ENCODE measurements around the gene GNG3. TPM values are rescaled to one million over a fixed set of nuclear protein-coding genes. Genes with fewer than 3 reads are reported as not detected.
"Not testable (repeated sequence)": the region's sequence is repeated elsewhere in the genome, so short reads cannot be mapped to it uniquely, and the experiment has no call there.

Gene GNG3
- not detected for polyA plus RNA-seq (2012; ENCODE audit: insufficient read depth, insufficient read length)

DNA sequence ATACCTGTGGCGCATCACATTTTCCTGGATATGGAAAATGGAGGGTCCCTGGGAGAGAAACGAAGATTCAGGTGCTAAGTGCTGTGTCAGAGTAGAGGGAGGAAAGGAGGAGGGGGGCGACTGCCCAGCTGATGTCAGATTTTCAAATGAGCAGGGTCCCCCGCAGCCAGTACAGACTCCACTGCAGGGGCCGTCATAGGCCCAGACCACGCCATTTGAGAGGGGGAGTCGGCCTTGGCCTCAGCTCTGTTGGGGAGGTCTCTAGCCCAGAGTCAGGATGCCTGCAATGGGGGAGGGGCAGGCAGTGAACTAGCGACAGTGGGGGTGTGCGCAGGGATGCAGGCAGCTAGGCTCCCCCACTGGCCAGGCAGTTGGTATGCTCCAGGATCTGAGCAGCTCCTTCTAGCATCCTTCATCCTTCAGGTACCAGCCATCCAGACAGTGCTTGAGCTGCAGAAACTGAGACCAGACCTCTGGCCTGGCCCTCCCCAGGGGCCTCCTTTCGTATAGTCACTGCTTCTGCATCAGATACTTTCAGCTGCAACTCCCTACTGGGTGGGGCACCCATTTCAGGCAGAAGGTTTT is at the start of gene GNG3, which contains the start of gene BSCL2:
Gene GNG3, plus strand, starts transcription at position 400 of the 585 bp plus-strand sequence. CDS start 620 bp downstream, outside the sequence.
Gene BSCL2, minus strand, starts transcription at position 148 of the 585 bp plus-strand sequence. CDS start 229 bp downstream, outside the sequence.
- peak; percentile 33 for DNase-seq (ENCODE audit: low read depth, low spot score)
- H3K4me3 ChIP-seq (ENCODE audit: low read length) = peak within 1 kb of the TSS; percentile 79

DNA sequence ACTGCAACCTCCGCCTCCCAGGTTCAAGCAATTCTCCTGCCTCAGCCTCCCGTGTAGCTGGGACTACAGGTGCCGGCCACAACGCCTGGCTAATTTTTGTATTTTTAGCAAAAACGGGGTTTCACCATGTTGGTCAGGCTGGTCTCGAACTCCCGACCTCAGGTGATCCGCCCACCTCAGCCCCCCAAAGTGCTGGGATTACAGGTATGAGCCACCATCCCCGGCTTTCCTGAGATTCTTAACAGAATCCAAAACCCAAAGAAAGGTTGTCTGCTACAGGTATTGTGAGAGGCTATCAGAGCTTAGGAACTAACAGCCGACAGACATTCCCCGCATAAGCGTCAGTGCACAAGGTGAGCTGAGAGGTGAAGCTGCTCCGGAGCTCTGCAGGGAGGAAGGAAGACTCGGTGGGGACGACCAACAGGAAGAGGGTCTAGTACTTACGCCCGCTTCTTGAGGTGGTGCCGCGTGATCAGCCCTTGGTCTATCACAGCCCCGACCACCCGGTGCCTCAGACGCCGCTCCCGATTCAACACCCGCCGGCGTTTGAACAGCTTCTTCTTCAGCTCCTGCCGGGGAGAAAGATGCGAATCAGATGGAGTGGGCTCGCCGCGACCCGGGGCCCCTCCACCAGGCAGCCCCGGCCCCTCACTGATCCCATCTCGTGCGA is 42.9 kb upstream of the GNG3 start:
- DNase-seq (ENCODE audit: low read depth, low spot score) = peak; percentile 64
- peak overlapping the region; percentile 65 for H3K4me3 ChIP-seq (ENCODE audit: low read length)

DNA sequence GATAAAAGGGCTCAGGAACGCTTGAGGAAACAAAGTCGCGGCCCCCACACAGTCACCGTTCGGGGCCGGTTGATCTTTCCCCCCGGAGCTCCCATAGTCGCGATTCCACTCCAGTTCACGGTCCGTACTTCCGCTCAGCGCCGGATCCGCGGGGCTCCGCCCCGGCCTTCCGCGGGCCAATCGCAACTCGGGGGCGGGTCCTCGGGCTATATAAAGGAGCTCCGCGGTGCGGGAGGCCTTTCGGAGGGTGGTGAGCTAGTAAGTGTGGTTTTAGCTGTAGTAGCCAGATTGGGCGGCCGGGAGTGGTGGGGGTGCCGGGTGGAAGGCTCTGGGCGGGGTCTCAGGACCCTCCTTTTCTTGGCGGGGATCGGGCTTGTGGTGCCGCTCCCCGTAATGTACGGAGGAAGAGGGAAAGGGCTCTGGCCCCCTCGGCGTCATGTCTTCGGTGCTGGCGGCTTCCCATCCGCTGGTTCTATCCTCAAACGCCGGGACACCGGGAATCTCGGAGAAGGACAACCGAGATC is 42.3 kb upstream of the GNG3 start, which contains the start of the genes C11orf98 and CSKMT:
Gene C11orf98, minus strand, starts transcription at position 136 of the 524 bp plus-strand sequence. Its CDS starts 41 bp downstream, at position 95.
Gene CSKMT, plus strand, starts transcription at position 238 of the 524 bp plus-strand sequence. CDS start 568 bp downstream, outside the sequence.
- peak within 1 kb of the TSS; percentile 65 for H3K4me3 ChIP-seq (ENCODE audit: low read length)
- peak; percentile 90 for DNase-seq (ENCODE audit: low read depth, low spot score)

DNA sequence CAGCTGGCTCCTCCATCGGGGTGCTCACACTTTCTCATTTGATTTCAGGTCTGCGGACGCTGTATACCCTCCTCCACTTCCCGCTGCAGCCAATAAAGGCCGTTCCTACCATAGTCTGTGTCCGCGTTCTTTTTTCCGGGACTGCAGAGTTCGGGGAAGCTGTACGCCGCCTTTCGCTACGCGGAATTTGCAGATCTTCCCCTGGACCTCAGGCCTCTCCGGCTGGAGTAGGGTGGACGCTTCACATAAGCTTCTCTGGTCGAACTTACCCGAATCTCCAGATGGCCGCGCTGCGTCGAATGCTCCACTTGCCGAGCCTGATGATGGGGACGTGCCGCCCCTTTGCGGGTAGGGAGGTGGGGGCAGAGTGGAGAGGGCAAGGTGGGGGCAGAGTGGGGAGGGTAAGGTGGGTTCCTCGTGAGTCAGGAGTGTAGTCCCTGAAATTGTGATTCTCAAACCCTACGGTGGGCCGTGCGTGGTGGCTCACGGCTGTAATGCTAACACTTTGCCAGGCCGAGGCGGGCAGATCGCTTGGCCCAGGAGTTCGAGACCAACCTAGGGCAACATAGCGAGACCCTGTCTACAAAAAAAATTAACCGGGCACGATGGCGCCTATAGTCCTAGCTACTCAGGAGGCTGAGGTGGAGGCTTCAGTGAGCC is 41.7 kb upstream of the GNG3 start:
- peak overlapping the region; percentile 65 for H3K4me3 ChIP-seq (ENCODE audit: low read length)

DNA sequence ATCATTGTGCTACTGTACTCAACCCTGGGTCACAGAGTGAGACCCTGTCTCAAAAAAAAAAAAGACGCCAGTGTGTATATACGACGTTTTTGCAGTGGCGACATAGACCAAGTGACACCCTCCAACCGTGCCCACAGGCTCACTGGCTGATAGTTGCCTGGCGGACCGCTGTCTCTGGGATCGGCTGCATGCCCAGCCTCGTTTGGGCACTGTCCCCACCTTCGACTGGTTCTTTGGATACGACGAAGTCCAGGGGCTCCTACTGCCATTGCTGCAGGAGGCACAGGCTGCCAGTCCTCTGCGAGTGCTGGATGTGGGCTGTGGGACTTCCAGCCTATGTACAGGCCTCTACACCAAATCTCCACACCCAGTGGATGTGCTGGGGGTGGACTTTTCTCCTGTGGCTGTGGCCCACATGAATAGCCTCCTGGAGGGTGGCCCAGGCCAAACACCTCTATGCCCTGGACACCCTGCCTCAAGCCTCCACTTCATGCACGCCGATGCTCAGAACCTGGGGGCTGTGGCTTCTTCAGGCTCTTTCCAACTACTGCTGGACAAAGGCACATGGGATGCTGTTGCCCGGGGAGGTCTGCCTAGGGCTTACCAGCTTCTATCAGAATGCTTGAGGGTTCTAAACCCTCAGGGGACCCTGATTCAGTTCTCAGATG is 41.1 kb upstream of the GNG3 start:
- no peak for DNase-seq (ENCODE audit: low read depth, low spot score)

More for the DNA sequence above, 41.7 kb upstream of the GNG3 start:
- DNase-seq (ENCODE audit: low read depth, low spot score) = no peak

DNA sequence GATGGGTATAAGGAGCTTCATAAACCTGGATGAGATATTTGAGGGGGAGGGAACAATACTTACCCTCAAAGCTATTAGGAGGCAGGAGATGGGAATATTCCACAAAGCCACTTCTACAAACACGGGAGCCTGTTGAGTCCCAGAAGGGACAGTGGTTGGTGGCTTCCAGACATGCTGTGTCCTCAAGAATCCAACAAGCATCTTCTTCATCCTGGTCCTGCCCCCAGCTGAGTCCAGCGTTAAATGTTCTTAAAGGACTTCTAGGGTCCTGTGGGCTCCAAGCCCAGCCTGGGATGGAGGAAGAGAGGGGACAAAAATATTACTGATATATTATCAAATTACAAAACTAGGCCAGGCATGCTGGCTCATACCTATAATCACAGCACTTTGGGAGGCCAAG is 40.0 kb upstream of the GNG3 start:
- no peak overlapping the region for H3K4me3 ChIP-seq (ENCODE audit: low read length)

More for the DNA sequence above, 41.1 kb upstream of the GNG3 start:
- peak overlapping the region; percentile 65 for H3K4me3 ChIP-seq (ENCODE audit: low read length)

DNA sequence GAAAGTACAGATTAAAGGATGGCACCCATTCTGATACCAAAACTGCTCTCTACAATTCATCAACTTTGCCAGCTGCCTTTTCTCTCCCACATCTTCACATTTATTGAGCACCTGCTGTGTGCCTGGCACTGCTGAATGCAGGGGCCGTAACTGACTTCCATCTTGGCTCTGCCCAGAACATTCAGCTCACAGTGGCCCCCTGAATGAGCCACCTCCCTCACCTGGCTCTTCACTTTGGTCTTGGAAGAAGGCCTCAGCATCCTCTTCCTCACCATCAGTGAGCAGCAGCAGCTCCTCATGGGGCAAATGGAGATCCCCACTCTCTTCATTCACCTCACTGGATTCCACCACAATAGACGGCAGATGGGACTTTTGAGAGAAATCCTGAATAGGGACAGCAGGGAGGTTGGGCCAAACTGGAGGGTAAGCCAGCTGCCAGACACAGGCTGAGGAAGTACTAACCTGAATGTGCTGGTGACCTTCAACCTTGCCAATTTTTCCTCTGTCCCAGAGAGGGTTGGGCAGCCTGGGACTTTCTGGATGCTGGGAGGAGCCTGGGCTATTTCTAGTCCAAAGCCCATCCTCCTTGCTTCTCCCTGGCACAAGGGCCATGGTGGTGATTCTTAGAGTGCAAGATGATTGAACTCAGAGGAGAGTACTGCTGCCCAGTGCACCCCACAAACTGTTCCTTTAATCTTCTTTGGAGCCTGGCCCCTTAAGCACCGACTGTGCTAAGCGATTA is 37.9 kb upstream of the GNG3 start:
- DNase-seq (ENCODE audit: low read depth, low spot score) = no peak
- no peak overlapping the region for H3K4me3 ChIP-seq (ENCODE audit: low read length)

More for the DNA sequence above, 40.0 kb upstream of the GNG3 start:
- DNase-seq (ENCODE audit: low read depth, low spot score) = no peak

DNA sequence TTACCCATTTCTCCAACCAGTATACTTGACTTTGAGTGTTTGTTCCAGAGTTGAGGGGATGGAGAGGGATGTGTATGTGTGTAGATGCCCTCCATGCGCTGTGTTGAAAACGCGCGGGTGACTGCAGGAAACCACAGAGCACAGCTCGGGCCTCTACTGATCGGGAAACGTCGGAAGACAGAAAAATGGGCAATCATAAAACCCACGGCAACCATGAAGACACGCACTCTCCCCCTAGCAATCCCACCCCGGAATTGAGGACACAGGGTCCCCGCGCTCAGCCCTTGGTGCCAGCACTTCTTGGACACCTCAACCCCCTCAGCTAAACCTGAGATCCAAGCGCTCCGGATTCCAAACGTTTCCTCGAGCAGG is 36.3 kb upstream of the GNG3 start:
- DNase-seq (ENCODE audit: low read depth, low spot score) = no peak
- peak overlapping the region; percentile 95 for H3K4me3 ChIP-seq (ENCODE audit: low read length)

DNA sequence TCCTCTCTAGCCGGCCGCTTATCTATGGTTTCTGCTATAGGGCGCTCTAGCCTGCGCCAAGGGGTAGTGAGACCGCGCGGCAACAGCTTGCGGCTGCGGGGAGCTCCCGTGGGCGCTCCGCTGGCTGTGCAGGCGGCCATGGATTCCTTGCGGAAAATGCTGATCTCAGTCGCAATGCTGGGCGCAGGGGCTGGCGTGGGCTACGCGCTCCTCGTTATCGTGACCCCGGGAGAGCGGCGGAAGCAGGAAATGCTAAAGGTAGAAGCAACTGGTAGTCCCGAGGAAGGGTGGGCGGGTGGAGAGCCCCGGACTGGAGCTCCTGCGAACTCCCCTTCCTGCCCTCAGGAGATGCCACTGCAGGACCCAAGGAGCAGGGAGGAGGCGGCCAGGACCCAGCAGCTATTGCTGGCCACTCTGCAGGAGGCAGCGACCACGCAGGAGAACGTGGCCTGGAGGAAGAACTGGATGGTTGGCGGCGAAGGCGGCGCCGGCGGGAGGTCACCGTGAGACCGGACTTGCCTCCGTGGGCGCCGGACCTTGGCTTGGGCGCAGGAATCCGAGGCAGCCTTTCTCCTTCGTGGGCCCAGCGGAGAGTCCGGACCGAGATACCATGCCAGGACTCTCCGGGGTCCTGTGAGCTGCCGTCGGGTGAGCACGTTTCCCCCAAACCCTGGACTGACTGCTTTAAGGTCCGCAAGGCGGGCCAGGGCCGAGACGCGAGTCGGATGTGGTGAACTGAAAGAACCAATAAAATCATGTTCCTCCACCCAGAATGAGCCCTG is 35.7 kb upstream of the GNG3 start, which contains the start of the genes LBHD1 and UQCC3:
Gene LBHD1, minus strand, starts transcription at position 660 of the 782 bp plus-strand sequence. CDS start 2,236 bp downstream, outside the sequence.
Gene UQCC3, plus strand, starts transcription at position 66 of the 782 bp plus-strand sequence. Its CDS starts 73 bp downstream, at position 139.
- H3K4me3 ChIP-seq (ENCODE audit: low read length) = peak within 1 kb of the TSS; percentile 95
- DNase-seq (ENCODE audit: low read depth, low spot score) = peak; percentile 96

DNA sequence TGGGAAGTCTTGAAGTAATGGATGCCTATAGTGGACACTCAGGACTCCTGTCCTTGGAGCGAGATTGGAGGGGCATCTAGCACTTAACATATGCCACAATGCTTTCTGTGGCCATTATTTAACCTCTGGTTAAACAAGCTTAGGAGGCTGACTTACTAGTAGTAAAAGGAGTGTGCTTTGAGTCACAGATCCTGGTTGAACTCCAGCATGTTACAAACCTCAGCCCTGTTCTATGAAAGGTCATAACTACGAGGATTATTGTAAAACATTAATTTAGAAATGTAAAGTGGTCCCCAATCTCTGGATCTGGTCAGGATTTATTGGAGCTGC is 34.3 kb upstream of the GNG3 start:
- no peak for DNase-seq (ENCODE audit: low read depth, low spot score)
- no peak overlapping the region for H3K4me3 ChIP-seq (ENCODE audit: low read length)

DNA sequence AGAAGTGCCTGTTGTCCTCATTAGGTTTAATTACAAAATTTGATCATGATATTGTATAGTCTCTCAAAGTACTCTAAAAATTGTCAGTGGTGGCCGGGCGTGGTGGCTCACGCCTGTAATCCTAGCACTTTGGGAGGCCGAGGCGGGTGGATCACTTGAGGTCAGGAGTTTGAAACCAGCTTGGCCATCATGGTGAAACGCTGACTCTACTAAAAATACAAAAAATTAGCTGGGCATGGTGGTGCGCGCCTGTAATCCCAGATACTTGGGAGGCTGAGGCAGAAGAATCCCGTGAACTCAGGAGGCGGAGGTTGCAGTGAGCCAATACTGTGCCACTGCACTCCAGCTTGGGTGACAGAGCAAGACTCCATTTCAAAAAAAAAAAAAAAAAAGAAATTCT is 32.1 kb upstream of the GNG3 start:
- H3K4me3 ChIP-seq (ENCODE audit: low read length); DNase-seq (ENCODE audit: low read depth, low spot score): not testable (repeated sequence)

DNA sequence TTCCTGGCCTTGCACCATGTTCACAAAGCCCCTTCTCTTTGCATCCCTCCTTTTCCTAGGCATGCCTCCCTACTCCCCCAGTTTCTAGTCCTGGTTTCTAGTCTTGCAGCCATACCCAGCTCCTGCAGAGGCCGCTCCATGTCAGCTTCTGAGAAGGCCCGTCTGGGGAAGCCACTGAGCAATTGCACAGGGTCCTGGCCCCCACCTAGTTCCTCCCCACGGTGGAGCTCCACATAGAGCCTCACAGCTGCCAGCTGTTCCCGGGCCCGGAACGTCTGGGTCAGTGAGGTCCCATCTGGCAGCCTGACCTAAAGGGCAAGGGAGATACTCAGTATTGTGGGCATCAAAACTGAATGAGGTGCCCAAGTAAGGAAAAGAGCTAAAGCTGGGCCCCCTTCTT is 30.8 kb upstream of the GNG3 start:
- DNase-seq (ENCODE audit: low read depth, low spot score) = no peak
- no peak overlapping the region for H3K4me3 ChIP-seq (ENCODE audit: low read length)

DNA sequence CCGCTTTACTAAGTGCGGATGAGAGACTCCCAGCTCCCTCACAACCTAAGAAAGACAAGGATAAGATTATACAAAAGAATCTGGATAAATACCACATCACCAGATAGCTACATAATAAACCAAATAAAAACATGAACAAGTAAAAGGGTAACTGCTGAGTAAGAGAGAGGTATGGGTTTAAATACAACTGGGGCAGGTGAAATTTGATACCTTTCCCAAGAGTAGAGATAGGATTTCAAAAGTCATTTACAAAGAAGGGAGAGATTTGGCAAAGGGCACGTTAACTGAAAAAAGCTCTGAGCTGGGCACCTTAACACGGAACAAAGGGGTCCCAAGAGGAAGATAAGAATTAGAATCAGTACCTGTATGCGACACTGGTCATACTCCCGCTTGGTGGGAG is 30.3 kb upstream of the GNG3 start:
- no peak for DNase-seq (ENCODE audit: low read depth, low spot score)
- no peak overlapping the region for H3K4me3 ChIP-seq (ENCODE audit: low read length)

DNA sequence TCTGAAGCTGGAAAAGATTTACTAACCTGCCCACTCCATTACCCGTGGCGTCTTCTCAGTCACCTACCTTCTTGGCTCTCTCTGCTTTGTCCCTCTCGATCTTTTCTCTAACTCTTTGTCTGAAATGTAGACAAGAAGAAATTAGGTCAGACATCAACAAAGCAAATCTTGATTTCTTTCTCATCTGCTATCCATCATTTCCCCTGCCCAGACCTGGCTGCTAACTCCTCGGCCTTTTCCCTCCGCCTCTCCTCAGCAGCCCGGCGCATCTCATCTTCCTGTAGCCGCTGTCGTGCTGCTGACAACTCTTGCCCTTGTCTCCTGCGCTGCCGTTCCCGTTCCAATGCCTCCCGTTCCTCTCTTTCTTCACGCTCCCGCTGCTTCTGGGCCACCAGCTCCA is 29.8 kb upstream of the GNG3 start:
- peak overlapping the region; percentile 95 for H3K4me3 ChIP-seq (ENCODE audit: low read length)
- no peak for DNase-seq (ENCODE audit: low read depth, low spot score)

DNA sequence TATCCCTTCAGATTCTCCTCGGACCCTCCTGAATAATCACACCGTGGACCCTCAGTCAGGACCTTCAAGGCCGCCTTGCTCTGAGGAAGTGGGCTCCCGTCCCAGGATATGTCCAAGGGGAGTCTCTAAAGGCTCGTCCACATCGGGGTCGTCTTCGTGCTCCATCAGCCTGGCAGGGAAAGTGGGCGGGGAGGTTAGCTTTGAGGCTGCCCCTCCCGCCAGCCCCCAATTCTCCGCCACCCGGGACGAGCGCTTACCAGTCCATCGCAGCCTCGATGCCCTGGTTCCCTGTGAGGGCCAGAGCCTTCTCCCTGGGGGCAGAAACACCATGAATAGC is 29.1 kb upstream of the GNG3 start:
- no peak for DNase-seq (ENCODE audit: low read depth, low spot score)
- peak overlapping the region; percentile 95 for H3K4me3 ChIP-seq (ENCODE audit: low read length)

DNA sequence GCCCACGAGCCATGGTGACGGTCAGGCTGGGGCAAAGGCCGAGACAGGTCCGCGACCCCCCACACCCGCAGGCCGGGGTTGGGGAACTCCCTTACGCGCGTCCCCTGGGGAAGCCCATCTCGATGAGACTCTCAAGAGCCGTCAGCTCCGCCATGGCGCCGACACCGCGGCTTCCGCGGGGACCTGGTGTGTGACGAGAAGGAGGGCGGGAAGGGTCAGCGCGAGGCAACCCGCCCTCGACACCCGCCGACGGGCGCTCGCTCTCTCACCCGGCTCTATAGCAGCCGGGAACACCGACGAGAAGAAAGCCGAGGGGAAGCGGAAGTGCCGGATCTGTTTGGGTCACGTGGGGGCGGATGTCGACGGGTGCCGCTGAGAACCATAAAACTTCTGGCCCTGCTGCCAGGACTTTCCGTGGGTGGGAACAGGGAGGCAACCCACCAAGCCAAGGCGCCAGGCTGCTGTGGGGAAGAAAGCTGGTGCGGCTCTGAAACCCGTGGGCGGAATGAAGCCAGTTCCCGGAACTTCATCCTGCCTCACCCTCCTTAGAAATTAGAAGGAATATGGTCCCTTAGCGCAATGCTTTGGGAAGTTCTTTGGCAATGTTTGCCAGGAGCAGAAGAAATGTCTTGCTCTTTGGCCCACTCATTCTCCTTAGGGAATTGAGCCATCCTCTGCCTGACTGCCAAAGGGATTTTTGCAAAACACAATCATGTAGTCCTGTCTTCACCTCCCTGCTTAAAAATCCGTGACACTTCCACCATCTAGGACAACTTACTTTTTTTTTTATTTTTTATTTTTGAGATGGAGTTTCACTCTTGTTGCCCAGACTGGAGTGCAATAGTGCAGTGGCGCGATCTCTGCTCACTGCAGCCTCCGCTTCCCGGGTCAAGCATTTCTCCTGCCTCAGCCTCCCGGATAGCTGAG is 28.4 kb upstream of the GNG3 start, which contains the start of gene UBXN1:
Gene UBXN1, minus strand, starts transcription at position 304 of the 927 bp plus-strand sequence. Its CDS starts 150 bp downstream, at position 154.
- DNase-seq (ENCODE audit: low read depth, low spot score) = peak; percentile 82
- peak within 1 kb of the TSS; percentile 95 for H3K4me3 ChIP-seq (ENCODE audit: low read length)

Measured in Jurkat, Clone E6-1 (cell line).